HG03442 (cell line): ENCODE data around the gene SLC15A4.

Experiments
- ATAC-seq: cut with Tn5 transposase; IDR thresholded peaks from one replicate; pipeline ENCODE4 v1.9.1; 2021; ENCODE audit warnings: mild to moderate bottlenecking, moderate library complexity; ENCODE audit not compliant: unreplicated experiment

Gene SLC15A4

GRCh38 chr12:128796439-128797118 lies 27.2 kb downstream of the SLC15A4 start:
- ATAC-seq = no peak

GRCh38 chr12:128795530-128796361 lies 28.0 kb downstream of the SLC15A4 start:
- no peak for ATAC-seq

GRCh38 chr12:128794661-128795529 lies 28.9 kb downstream of the SLC15A4 start:
- no peak for ATAC-seq

GRCh38 chr12:128793701-128794100 lies 30.1 kb downstream of the SLC15A4 start:
- no peak for ATAC-seq

GRCh38 chr12:128792881-128793280 lies 30.9 kb downstream of the SLC15A4 start:
- ATAC-seq = no peak

- no peak for ATAC-seq
Observed at GRCh38 chr12:128792398-128792797, 31.4 kb downstream of the SLC15A4 start.

- peak; percentile 36 for ATAC-seq
Observed at GRCh38 chr12:128791395-128792322, 32.1 kb downstream of the SLC15A4 start.

GRCh38 chr12:128790653-128791373 lies 32.9 kb downstream of the SLC15A4 start:
- ATAC-seq = no peak

- ATAC-seq = peak; percentile 25
Observed at GRCh38 chr12:128790221-128790620, 33.5 kb downstream of the SLC15A4 start.

- ATAC-seq = no peak
Observed at GRCh38 chr12:128789356-128789929, 34.3 kb downstream of the SLC15A4 start.

GRCh38 chr12:128787827-128788226 lies 35.9 kb downstream of the SLC15A4 start:
- no peak for ATAC-seq

GRCh38 chr12:128786741-128787391 lies 36.9 kb downstream of the SLC15A4 start:
- ATAC-seq = no peak

- no peak for ATAC-seq
Observed at GRCh38 chr12:128784030-128784760, 39.6 kb downstream of the SLC15A4 start.

GRCh38 chr12:128783129-128783574 lies 40.6 kb downstream of the SLC15A4 start:
- peak; percentile 53 for ATAC-seq

- no peak for ATAC-seq
Observed at GRCh38 chr12:128779901-128780300, 43.9 kb downstream of the SLC15A4 start.

GRCh38 chr12:128772249-128772648 lies 51.5 kb downstream of the SLC15A4 start:
- no peak for ATAC-seq

GRCh38 chr12:128771681-128772080 lies 52.1 kb downstream of the SLC15A4 start:
- no peak for ATAC-seq

- no peak for ATAC-seq
Observed at GRCh38 chr12:128767518-128767917, 56.2 kb downstream of the SLC15A4 start.
